ENCODE data around the gene SNX30. TPM values are rescaled to one million over a fixed set of nuclear protein-coding genes. Genes with fewer than 3 reads are reported as not detected.

Gene SNX30
- total RNA-seq, 4 donors from 2014 or later: 6.2 to 18.2 (median 10.4) TPM

GRCh38 chr9:112891521-112891920 is 141.0 kb downstream of the SNX30 start:
- no peak for TF ChIP-seq POLR2A (IDR thresholded peaks at IDR 0.05)
- TF ChIP-seq EP300 (IDR thresholded peaks at IDR 0.05): no peak
- TF ChIP-seq POLR2AphosphoS5 (IDR thresholded peaks at IDR 0.05): no peak
- TF ChIP-seq CTCF (IDR thresholded peaks at IDR 0.05): no peak
- 100% methylated on average over 1 of the region's 3 CpGs; no CpG with 5 or more reads in 1 of the 2 donors for WGBS, 2 donors (ENCODE audit: low coverage in 1 of 2)
- no peaks in the 10 kb centered on the region for H3K9me3 ChIP-seq
- H3K27ac ChIP-seq: no peak overlapping the region
- H3K4me3 ChIP-seq: no peak overlapping the region
- H3K36me3 ChIP-seq: no peaks in the 10 kb centered on the region
- no peak for ATAC-seq
- peaks cover 0 to 11% (median 8%) of the 10 kb centered on the region in 3 donors for H3K4me1 ChIP-seq
- H3K27me3 ChIP-seq: peaks cover 37% of the 10 kb centered on the region

GRCh38 chr9:112892981-112893380 is 142.4 kb downstream of the SNX30 start:
- no peak overlapping the region for H3K27ac ChIP-seq
- H3K4me1 ChIP-seq: peaks cover 0 to 11% (median 8%) of the 10 kb centered on the region in 3 donors
- H3K36me3 ChIP-seq: no peaks in the 10 kb centered on the region
- 84 to 100% methylated on average over 2 of the region's 2 CpGs for WGBS, 2 donors (ENCODE audit: low coverage in 1 of 2)
- peaks cover 37% of the 10 kb centered on the region for H3K27me3 ChIP-seq
- no peak for TF ChIP-seq POLR2A (IDR thresholded peaks at IDR 0.05)
- TF ChIP-seq EP300 (IDR thresholded peaks at IDR 0.05): no peak
- TF ChIP-seq POLR2AphosphoS5 (IDR thresholded peaks at IDR 0.05): no peak
- no peak for TF ChIP-seq CTCF (IDR thresholded peaks at IDR 0.05)
- no peak overlapping the region for H3K4me3 ChIP-seq
- no peaks in the 10 kb centered on the region for H3K9me3 ChIP-seq
- ATAC-seq: no peak

GRCh38 chr9:112894041-112894440 is 143.5 kb downstream of the SNX30 start:
- Histone ChIP-seq H3K27me3 (peaks cover 34% of the 10 kb centered on the region), H3K4me1 (peaks cover 0 to 11% (median 8%) of the 10 kb centered on the region in 3 donors), H3K9me3 (no peaks in the 10 kb centered on the region), H3K36me3 (no peaks in the 10 kb centered on the region), H3K27ac (no peak overlapping the region), H3K4me3 (no peak overlapping the region)
- 87 to 100% methylated on average over 1 of the region's 1 CpG for WGBS, 2 donors (ENCODE audit: low coverage in 1 of 2)
- no peak for ATAC-seq
- no peak for TF ChIP-seq POLR2AphosphoS5 (IDR thresholded peaks at IDR 0.05)
- no peak for TF ChIP-seq POLR2A (IDR thresholded peaks at IDR 0.05)
- TF ChIP-seq CTCF (IDR thresholded peaks at IDR 0.05): no peak
- TF ChIP-seq EP300 (IDR thresholded peaks at IDR 0.05): no peak

GRCh38 chr9:112894699-112895098 is 144.1 kb downstream of the SNX30 start:
- ATAC-seq: no peak
- H3K9me3 ChIP-seq: no peaks in the 10 kb centered on the region
- H3K4me1 ChIP-seq: peaks cover 0 to 11% (median 8%) of the 10 kb centered on the region in 3 donors
- no peak overlapping the region for H3K27ac ChIP-seq
- no peak overlapping the region for H3K4me3 ChIP-seq
- no peaks in the 10 kb centered on the region for H3K36me3 ChIP-seq
- WGBS, 2 donors (ENCODE audit: low coverage in 1 of 2): 92 to 100% methylated on average over 1 of the region's 1 CpG
- no peak for TF ChIP-seq EP300 (IDR thresholded peaks at IDR 0.05)
- no peak for TF ChIP-seq CTCF (IDR thresholded peaks at IDR 0.05)
- no peak for TF ChIP-seq POLR2AphosphoS5 (IDR thresholded peaks at IDR 0.05)
- no peak for TF ChIP-seq POLR2A (IDR thresholded peaks at IDR 0.05)
- H3K27me3 ChIP-seq: peaks cover 28% of the 10 kb centered on the region

- H3K9me3 ChIP-seq: no peaks in the 10 kb centered on the region
- no peak for TF ChIP-seq POLR2A (IDR thresholded peaks at IDR 0.05)
- TF ChIP-seq EP300 (IDR thresholded peaks at IDR 0.05): no peak
- TF ChIP-seq CTCF (IDR thresholded peaks at IDR 0.05): no peak
- TF ChIP-seq POLR2AphosphoS5 (IDR thresholded peaks at IDR 0.05): no peak
- no peak overlapping the region for H3K4me3 ChIP-seq
- no peak for ATAC-seq
- 41 to 44% methylated on average over 2 to 3 of the region's 3 CpGs for WGBS, 2 donors (ENCODE audit: low coverage in 1 of 2)
- no peaks in the 10 kb centered on the region for H3K36me3 ChIP-seq
- no peaks in the 10 kb centered on the region for H3K4me1 ChIP-seq
- H3K27me3 ChIP-seq: peaks cover 13% of the 10 kb centered on the region
- H3K27ac ChIP-seq: no peak overlapping the region
Observed at GRCh38 chr9:112896131-112896530, 145.6 kb downstream of the SNX30 start.

All from gastroesophageal sphincter (tissue), 4 donors.